CD4-positive, alpha-beta memory T cell (primary cell): ENCODE data around the gene LRRC14B. TPM values are rescaled to one million over a fixed set of nuclear protein-coding genes. Genes with fewer than 3 reads are reported as not detected.
"Not testable (repeated sequence)": the region's sequence is repeated elsewhere in the genome, so short reads cannot be mapped to it uniquely, and the experiment has no call there.

Source experiments
- CTCF ChIA-PET: fragments of 350-600 bp; sonication (Branson Sonifier 250); formaldehyde crosslinking; loops from one replicate; lab custom pipeline; 2021; ENCODE audit warnings: inconsistent platforms; ENCODE audit not compliant: partially characterized antibody; lab: Charles Lee
- POLR2A ChIA-PET: fragments of 350-600 bp; sonication (Branson Sonifier 250); formaldehyde crosslinking; loops from one replicate; lab custom pipeline; 2021; ENCODE audit not compliant: partially characterized antibody; lab: Charles Lee
- DNase-seq, 5 donors: peaks; one replicate each; pipeline versions ENCODE4 v3.0.0 to v3.0.0-alpha.2; 2020 to 2022; ENCODE audit warnings: mixed read lengths in 1 of 5
- H3K27ac ChIP-seq: one replicate; pipeline ENCODE4 v1.7.0; 2013; ENCODE audit warnings: low read depth, low read length
- H3K27me3 ChIP-seq: 2 replicates; pipeline ENCODE4 v1.7.0; 2013; ENCODE audit warnings: mild to moderate bottlenecking, low read length, moderate library complexity; ENCODE audit not compliant: insufficient read depth
- H3K36me3 ChIP-seq: 2 replicates; pipeline ENCODE4 v1.7.0; 2013; ENCODE audit warnings: mild to moderate bottlenecking, low read length, moderate library complexity; ENCODE audit not compliant: insufficient read depth
- H3K4me1 ChIP-seq: 2 replicates; pipeline ENCODE4 v1.7.0; 2013; ENCODE audit warnings: mild to moderate bottlenecking, low read length, moderate library complexity; ENCODE audit not compliant: insufficient read depth
- H3K4me3 ChIP-seq, 2 donors: one replicate each; pipeline ENCODE4 v1.7.0; 2013; ENCODE audit warnings: low read length in 2 of 2, mild to moderate bottlenecking in 1 of 2
- H3K9me3 ChIP-seq, 2 donors: one replicate each; pipeline ENCODE4 v1.7.0; 2013; ENCODE audit warnings: low read length in 2 of 2, control low read depth in 1 of 2; ENCODE audit not compliant: control insufficient read depth in 1 of 2
- H3K27ac Mint-ChIP-seq, 7 donors: one replicate each; pipeline ENCODE4 v1.8.0; 2020 to 2021; ENCODE audit warnings: mixed read lengths in 7 of 7, mild to moderate bottlenecking in 6 of 7, inconsistent platforms in 3 of 7, moderate library complexity in 3 of 7
- H3K27me3 Mint-ChIP-seq, 2 donors: one replicate each; pipeline ENCODE4 v1.8.0; 2020 to 2021; ENCODE audit warnings: mixed read lengths in 2 of 2
- H3K36me3 Mint-ChIP-seq, 2 donors: one replicate each; pipeline ENCODE4 v1.8.0; 2020 to 2021; ENCODE audit warnings: mixed read lengths in 2 of 2, inconsistent platforms in 1 of 2, mild to moderate bottlenecking in 1 of 2
- H3K4me1 Mint-ChIP-seq, 4 donors: one replicate each; pipeline ENCODE4 v1.8.0; 2020 to 2021; ENCODE audit warnings: mixed read lengths in 4 of 4, mild to moderate bottlenecking in 1 of 4
- H3K4me3 Mint-ChIP-seq, 8 donors: one replicate each; pipeline ENCODE4 v1.8.0; 2020 to 2021; ENCODE audit warnings: mixed read lengths in 8 of 8, mild to moderate bottlenecking in 7 of 8, moderate library complexity in 6 of 8, inconsistent platforms in 3 of 8
- H3K9me3 Mint-ChIP-seq, 8 donors: one replicate each; pipeline ENCODE4 v1.8.0; 2020 to 2021; ENCODE audit warnings: mixed read lengths in 8 of 8, mild to moderate bottlenecking in 5 of 8, inconsistent platforms in 3 of 8, moderate library complexity in 1 of 8
- intact Hi-C: fragments of 100-400 bp; cut with micrococcal nuclease; formaldehyde crosslinking; loops from one replicate; pipeline ENCODE4 v1.15.1; 2023
- polyA plus RNA-seq, 2 donors: library from polyadenylated mRNA; unstranded; fragments of 300-500 nt; fragmentation: Illumina TruSeq; gene quantifications; one replicate each; pipeline ENCODE4 v1.2.3, GENCODE V29; 2021
- total RNA-seq, 2 experiments: library from RNA; stranded (reverse); gene quantifications; one replicate each; pipeline ENCODE4 v1.2.3, GENCODE V29; 2021

LRRC14B gene
- total and polyA plus RNA-seq, 4 experiments from 2014 or later, result 0.15 TPM; not detected in 3

DNA sequence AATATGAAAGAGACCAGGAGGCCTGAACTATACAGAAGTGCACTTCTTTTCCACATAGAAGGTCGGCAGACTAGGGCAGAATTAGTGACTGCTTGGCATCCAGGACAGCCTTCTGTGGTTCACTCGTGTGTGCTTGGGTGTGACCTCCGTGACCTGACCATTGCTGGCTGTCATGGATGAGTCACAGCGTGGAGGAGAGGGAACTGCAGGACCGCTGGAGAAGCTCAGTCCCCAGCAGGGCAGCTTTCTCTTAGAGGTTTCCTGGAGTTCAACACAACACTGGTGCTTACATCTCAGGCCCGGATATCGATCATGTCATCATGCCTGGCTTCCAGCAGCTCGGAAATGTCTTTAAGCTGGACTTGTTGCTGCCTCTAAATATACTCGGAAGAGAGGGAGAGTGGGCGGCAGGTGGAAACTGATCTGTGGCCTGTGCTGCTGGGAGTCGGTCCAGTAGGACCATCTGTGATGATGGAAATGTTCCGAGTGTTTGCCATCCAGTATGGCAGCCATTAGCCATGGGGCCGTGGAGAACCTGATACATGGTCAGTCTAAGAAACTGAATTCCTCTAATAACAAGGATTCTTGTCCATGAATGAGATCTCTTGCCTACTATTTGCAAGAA is 49.9 kb downstream of the LRRC14B start:
- POLR2A ChIA-PET, H3K27ac ChIP-seq, H3K9me3 ChIP-seq, H3K4me1 ChIP-seq, H3K27me3 Mint-ChIP-seq, H3K9me3 Mint-ChIP-seq, H3K27me3 ChIP-seq, H3K4me3 ChIP-seq, DNase-seq, H3K4me3 Mint-ChIP-seq, CTCF ChIA-PET, intact Hi-C loops: not testable (repeated sequence)
- Mint-ChIP-seq H3K27ac (peak overlapping the region in 4 of 7 donors; percentile 18 to 73 (median 59)), H3K4me1 (peaks cover 6 to 23% (median 13%) of the 10 kb centered on the region in 4 donors), H3K36me3 (peaks cover 39 to 74% of the 10 kb centered on the region in 2 donors)
- H3K36me3 ChIP-seq, result peaks cover 33% of the 10 kb centered on the region

DNA sequence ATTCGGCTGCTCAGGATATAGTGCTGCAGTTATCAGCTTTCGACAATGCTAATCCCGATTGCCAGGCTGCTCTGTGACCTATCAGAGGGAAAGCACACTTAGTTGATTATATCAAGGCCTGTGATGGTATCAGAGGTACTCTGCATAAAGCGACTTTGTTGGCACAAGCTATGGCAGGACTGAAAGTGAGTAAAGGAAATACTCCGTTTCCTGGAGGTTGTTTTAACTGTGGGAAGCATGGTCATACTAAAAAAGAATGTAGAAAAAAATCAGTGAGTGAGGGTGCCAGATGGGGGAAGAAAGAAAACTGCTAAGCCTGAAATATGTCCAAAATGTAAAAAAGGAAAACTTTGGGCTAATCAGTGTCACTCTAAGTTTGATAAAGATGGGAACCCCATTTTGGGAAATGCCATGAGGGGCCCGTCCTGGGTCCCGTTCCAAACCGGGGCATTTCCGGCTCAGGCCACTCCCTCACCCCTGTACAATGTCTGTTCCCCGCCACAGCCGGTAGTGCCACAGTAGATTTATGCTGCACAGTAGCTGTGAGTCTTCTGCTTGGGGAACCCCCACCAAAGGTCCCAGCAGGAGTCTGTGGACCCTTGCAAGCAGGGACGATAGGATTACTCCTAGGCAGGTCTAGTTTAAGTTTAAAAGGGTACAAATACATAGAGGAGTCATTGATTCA is 52.5 kb downstream of the LRRC14B start:
- H3K27me3 Mint-ChIP-seq, H3K4me3 ChIP-seq, H3K4me1 ChIP-seq, H3K27me3 ChIP-seq, H3K27ac ChIP-seq, POLR2A ChIA-PET, H3K9me3 Mint-ChIP-seq, intact Hi-C loops, H3K9me3 ChIP-seq: not testable (repeated sequence)
- Mint-ChIP-seq H3K4me3 (peak overlapping the region in 4 of 8 donors; percentile 30 to 65 (median 43)), H3K36me3 (peaks cover 55 to 89% of the 10 kb centered on the region in 2 donors), H3K27ac (peak overlapping the region in 6 of 7 donors; percentile 60 to 92 (median 85)), H3K4me1 (peaks cover 6 to 23% (median 13%) of the 10 kb centered on the region in 4 donors)
- CTCF ChIA-PET, result interaction anchor here (1.2 kb wide), 1 partner anchor 55 kb away, joined by 3 read pairs; no protein-coding TSS in a partner anchor
- H3K36me3 ChIP-seq, result peaks cover 38% of the 10 kb centered on the region
- peak in 1 of 5 donors; percentile 12 for DNase-seq

DNA sequence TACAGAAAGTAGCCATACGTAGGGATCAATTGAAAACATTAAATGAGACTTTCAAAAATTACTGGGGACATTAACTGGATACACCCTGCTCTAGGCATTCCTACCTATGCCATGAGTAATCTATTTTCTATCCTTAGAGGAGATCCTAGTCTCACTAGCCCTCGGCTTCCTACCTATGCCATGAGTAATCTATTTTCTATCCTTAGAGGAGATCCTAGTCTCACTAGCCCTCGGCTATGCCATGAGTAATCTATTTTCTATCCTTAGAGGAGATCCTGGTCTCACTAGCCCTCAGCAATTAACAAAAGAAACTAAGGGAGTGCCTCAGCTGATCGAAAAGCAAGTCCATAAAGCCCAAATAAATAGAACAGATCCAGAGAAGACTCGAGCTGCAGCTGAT is 54.4 kb downstream of the LRRC14B start:
- CTCF ChIA-PET, H3K9me3 Mint-ChIP-seq: not testable (repeated sequence)
- peak overlapping the region in 2 of 7 donors; percentile 36 to 62 for H3K27ac Mint-ChIP-seq

More for the DNA sequence above, 54.4 kb downstream of the LRRC14B start:
- POLR2A ChIA-PET, result interaction anchor here (1.5 kb wide), 1 partner anchor 27 kb away, joined by 5 read pairs; the partner anchor contains the start of genes CCDC127 and SDHA
- peaks cover 66 to 87% of the 10 kb centered on the region in 2 donors for H3K36me3 Mint-ChIP-seq
- H3K4me3 Mint-ChIP-seq, DNase-seq, H3K4me3 ChIP-seq, H3K27me3 Mint-ChIP-seq, H3K9me3 ChIP-seq, H3K27ac ChIP-seq, intact Hi-C loops, H3K4me1 ChIP-seq, H3K27me3 ChIP-seq: not testable (repeated sequence)
- H3K4me1 Mint-ChIP-seq, result peaks cover 6 to 22% (median 16%) of the 10 kb centered on the region in 4 donors
- H3K36me3 ChIP-seq, result peaks cover 29% of the 10 kb centered on the region

Other genes with a start within 250 kb of the LRRC14B start
- gene PLEKHG4B, start 99.3 kb upstream of the LRRC14B start, total RNA-seq, result not detected
- not detected for gene PLEKHG4B, start 99.3 kb upstream of the LRRC14B start, polyA plus RNA-seq
- gene CCDC127, start 26.7 kb downstream of the LRRC14B start, total RNA-seq, result 1 to 10 TPM; 6.7 to 7.7 TPM
- 1 to 10 TPM; 2.9 to 5.1 TPM for gene CCDC127, start 26.7 kb downstream of the LRRC14B start, polyA plus RNA-seq
- 100 to 1,000 TPM; 131 to 136 TPM for gene SDHA, start 26.8 kb downstream of the LRRC14B start, total RNA-seq
- gene SDHA, start 26.8 kb downstream of the LRRC14B start, polyA plus RNA-seq, result 100 to 1,000 TPM; 214 to 240 TPM
- 10 to 100 TPM; 86.5 to 95.8 TPM for gene PDCD6, start 80.2 kb downstream of the LRRC14B start, total RNA-seq
- gene PDCD6, start 80.2 kb downstream of the LRRC14B start, polyA plus RNA-seq, result 100 to 1,000 TPM; 204 to 227 TPM
- 1 to 10 TPM; 1.2 to 2.7 TPM for gene AHRR, start 130.2 kb downstream of the LRRC14B start, total RNA-seq
- under 1 TPM; 0.23 to 0.32 TPM for gene AHRR, start 130.2 kb downstream of the LRRC14B start, polyA plus RNA-seq